H1 (cell line): ENCODE data around the gene ZNF618. TPM values are rescaled to one million over a fixed set of nuclear protein-coding genes. Genes with fewer than 3 reads are reported as not detected.

ENCODE experiments used
- CTCF ChIA-PET: fragments of 300-600 bp; sonication (Branson Sonifier 250); formaldehyde crosslinking; loops from one replicate; lab custom pipeline; 2021; ENCODE audit not compliant: partially characterized antibody; lab: Charles Lee
- POLR2A ChIA-PET: fragments of 300-600 bp; sonication (Branson Sonifier 250); formaldehyde crosslinking; loops from one replicate; lab custom pipeline; 2021; ENCODE audit warnings: inconsistent platforms; ENCODE audit not compliant: partially characterized antibody; lab: Charles Lee
- DNase-seq, 2 experiments: peaks; one replicate each; pipeline versions ENCODE4 v3.0.0 to v3.0.0-alpha.2; 2010 to 2022; ENCODE audit warnings: low spot score in 2 of 2, low read depth in 1 of 2, mixed read lengths in 1 of 2
- FAIRE-seq: peaks from 2 replicates; lab custom pipeline; 2011; peaks lifted over from hg19 to GRCh38; lab: Jason Lieb, UNC
- H2AFZ ChIP-seq: 2 replicates; pipeline ENCODE4 v1.8.1; 2012; ENCODE audit warnings: low read length, inconsistent platforms
- H2AK5ac ChIP-seq: 2 replicates; pipeline ENCODE4 v1.6.1; 2013; ENCODE audit warnings: low read depth, low read length
- H2BK120ac ChIP-seq: replicated peaks from 2 replicates; pipeline ENCODE3; 2013; ENCODE audit warnings: low read depth, low read length, inconsistent platforms
- H2BK12ac ChIP-seq: 2 replicates; pipeline ENCODE4 v1.6.1; 2013; ENCODE audit warnings: low read depth, low read length
- H2BK15ac ChIP-seq: 2 replicates; pipeline ENCODE4 v1.6.1; 2013; ENCODE audit warnings: low read length
- H2BK20ac ChIP-seq: 2 replicates; pipeline ENCODE4 v1.6.1; 2013; ENCODE audit warnings: low read length
- H2BK5ac ChIP-seq: 2 replicates; pipeline ENCODE4 v1.6.1; 2013; ENCODE audit warnings: low read depth, low read length
- H3K14ac ChIP-seq: 2 replicates; pipeline ENCODE4 v1.6.1; 2013; ENCODE audit warnings: inconsistent platforms; ENCODE audit not compliant: insufficient read length
- H3K18ac ChIP-seq: 2 replicates; pipeline ENCODE4 v1.6.1; 2013; ENCODE audit warnings: low read length; ENCODE audit errors: extremely low read depth
- H3K23ac ChIP-seq: 2 replicates; pipeline ENCODE4 v1.6.1; 2013; ENCODE audit warnings: inconsistent platforms; ENCODE audit not compliant: insufficient read length
- H3K23me2 ChIP-seq: 2 replicates; pipeline ENCODE4 v1.6.1; 2013; ENCODE audit warnings: low read depth, low read length
- H3K27ac ChIP-seq: 2 replicates; pipeline ENCODE4 v1.6.1; 2011; ENCODE audit warnings: low read depth, low read length, inconsistent platforms
- H3K27me3 ChIP-seq, 4 experiments: replicated peaks in 1 of 4; 1 replicate in 1 of 4; 2 replicates in 3 of 4; pipeline versions ENCODE4 v1.6.1 to v1.8.1; 2011 to 2013; ENCODE audit warnings: low read length in 3 of 4, mild to moderate bottlenecking in 3 of 4, inconsistent platforms in 2 of 4, mixed read lengths in 2 of 4, moderate library complexity in 1 of 4; ENCODE audit not compliant: control insufficient read depth in 3 of 4, insufficient read depth in 3 of 4; ENCODE audit errors: extremely low read depth in 1 of 4
- H3K36me3 ChIP-seq, 4 experiments: 2 replicates each; pipeline versions ENCODE4 v1.6.1 to v1.8.1; 2011 to 2013; ENCODE audit warnings: mild to moderate bottlenecking in 4 of 4, low read length in 3 of 4, moderate library complexity in 2 of 4, control low read depth in 1 of 4, inconsistent platforms in 1 of 4; ENCODE audit not compliant: insufficient read depth in 4 of 4, control insufficient read depth in 2 of 4
- H3K4ac ChIP-seq: replicated peaks from 2 replicates; pipeline ENCODE3; 2013; ENCODE audit warnings: low read length, low read depth, mixed read lengths, inconsistent platforms; ENCODE audit not compliant: insufficient read length
- H3K4me1 ChIP-seq, 4 experiments: replicated peaks in 1 of 4; 1 replicate in 1 of 4; 2 replicates in 3 of 4; pipeline versions ENCODE4 v1.6.1 to v1.8.1; 2011 to 2013; ENCODE audit warnings: low read length in 3 of 4, inconsistent platforms in 2 of 4, mixed read lengths in 1 of 4; ENCODE audit not compliant: insufficient read depth in 4 of 4, control insufficient read depth in 3 of 4
- H3K4me2 ChIP-seq, 2 experiments: 2 replicates each; pipeline versions ENCODE4 v1.6.1 to v1.8.1; 2011 to 2013; ENCODE audit warnings: low read depth in 2 of 2, low read length in 2 of 2, control low read depth in 1 of 2, inconsistent platforms in 1 of 2, mild to moderate bottlenecking in 1 of 2; ENCODE audit not compliant: insufficient read depth in 1 of 2
- H3K4me3 ChIP-seq, 4 experiments: fragments of 200-600, 300-600 bp in 1 of 4; sonication (generic), shearing (Covaris generic), sonication (Bioruptor Twin) in 1 of 4; 2 replicates each; pipeline versions ENCODE4 v1.5.1 to v1.8.1; 2011 to 2016; ENCODE audit warnings: low read length in 4 of 4, low read depth in 3 of 4, control low read depth in 2 of 4, inconsistent platforms in 2 of 4, mild to moderate bottlenecking in 2 of 4, mixed read lengths in 1 of 4, moderate library complexity in 1 of 4; ENCODE audit not compliant: insufficient read depth in 2 of 4; ENCODE audit errors: extremely low read depth in 1 of 4
- H3K56ac ChIP-seq: replicated peaks from 2 replicates; pipeline ENCODE3; 2013; ENCODE audit warnings: low read depth, mild to moderate bottlenecking, mixed read lengths, low read length, inconsistent platforms; ENCODE audit not compliant: insufficient read length
- H3K79me1 ChIP-seq: 2 replicates; pipeline ENCODE4 v1.6.1; 2013; ENCODE audit warnings: low read depth, low read length, control low read depth
- H3K79me2 ChIP-seq, 2 experiments: 2 replicates each; pipeline versions ENCODE4 v1.6.1 to v1.8.1; 2012 to 2013; ENCODE audit warnings: low read length in 2 of 2, mild to moderate bottlenecking in 2 of 2, inconsistent platforms in 1 of 2; ENCODE audit not compliant: insufficient read depth in 2 of 2, control insufficient read depth in 1 of 2
- H3K9ac ChIP-seq, 4 experiments: replicated peaks in 1 of 4; 1 replicate in 1 of 4; 2 replicates in 3 of 4; pipeline versions ENCODE4 v1.6.1 to v1.8.1; 2011 to 2013; ENCODE audit warnings: low read depth in 3 of 4, low read length in 3 of 4, control low read depth in 2 of 4, mild to moderate bottlenecking in 2 of 4, moderate library complexity in 2 of 4, inconsistent platforms in 1 of 4; ENCODE audit errors: extremely low read depth in 1 of 4
- H3K9me3 ChIP-seq, 2 experiments: 2 replicates each; pipeline versions ENCODE4 v1.6.1 to v1.8.1; 2012 to 2013; ENCODE audit warnings: mild to moderate bottlenecking in 2 of 2, moderate library complexity in 2 of 2, control low read depth in 1 of 2, inconsistent platforms in 1 of 2, low read depth in 1 of 2, low read length in 1 of 2, mixed read lengths in 1 of 2; ENCODE audit not compliant: insufficient read depth in 2 of 2
- H4K20me1 ChIP-seq, 2 experiments: replicated peaks in 1 of 2; 2 replicates each; pipeline versions ENCODE3 to v1.8.1; 2011 to 2013; ENCODE audit warnings: inconsistent platforms in 2 of 2, low read length in 2 of 2, mild to moderate bottlenecking in 1 of 2; ENCODE audit not compliant: insufficient read depth in 2 of 2, control insufficient read depth in 1 of 2
- H4K5ac ChIP-seq: 2 replicates; pipeline ENCODE4 v1.6.1; 2013; ENCODE audit warnings: low read length, low read depth, mixed read lengths, inconsistent platforms; ENCODE audit not compliant: insufficient read length
- H4K8ac ChIP-seq: 2 replicates; pipeline ENCODE4 v1.8.0; 2013; ENCODE audit warnings: mild to moderate bottlenecking, moderate library complexity, low read length, inconsistent platforms; ENCODE audit not compliant: insufficient read depth; ENCODE audit errors: extremely low read depth
- H4K91ac ChIP-seq: replicated peaks from 2 replicates; pipeline ENCODE3; 2013; ENCODE audit warnings: low read length, mixed read lengths, inconsistent platforms; ENCODE audit not compliant: insufficient read length
- NANOG ChIP-seq: IDR thresholded peaks from 2 replicates; pipeline ENCODE4 v1.6.1; 2011; ENCODE audit warnings: low read length, low read depth, mild to moderate bottlenecking, inconsistent platforms; ENCODE audit not compliant: insufficient read depth, poor library complexity, severe bottlenecking
- TAF7 ChIP-seq: optimal IDR thresholded peaks from 2 replicates; pipeline ENCODE3; 2011; ENCODE audit warnings: low read depth, mild to moderate bottlenecking, inconsistent platforms, low read length, moderate library complexity, borderline replicate concordance
- WGBS, 2 experiments: shearing (Covaris generic) in 1 of 2; methylation state at CpG; one replicate each; pipeline versions ENCODE4 v1.1.6 to v1.1.7; 2013 to 2015; ENCODE audit warnings: low lambda C conversion rate in 2 of 2, mixed read lengths in 2 of 2, inconsistent platforms in 1 of 2, low coverage in 1 of 2, missing lambda C conversion rate in 1 of 2; ENCODE audit not compliant: insufficient replicate concordance in 2 of 2, insufficient coverage in 1 of 2, insufficient read length in 1 of 2; ENCODE audit errors: extremely low coverage in 1 of 2, missing lambda C conversion rate in 1 of 2; 5-methylcytosine and 5-hydroxymethylcytosine counted together
- polyA plus RNA-seq, 7 experiments: library from polyadenylated mRNA; depleted of rRNA in 3 of 7; stranded (reverse) in 5 of 7; unstranded in 2 of 7; fragments of >200 nt in 5 of 7; fragments of 200-250 nt in 2 of 7; gene quantifications; 1 replicate in 5 of 7; 2 replicates in 1 of 7; 4 replicates in 1 of 7; pipeline versions ENCODE4 v1.2.1 to v1.2.3, GENCODE V29; 2011 to 2013; ENCODE audit warnings: missing spikeins in 2 of 7, mixed read lengths in 2 of 7
- total RNA-seq: library from RNA; stranded (reverse); fragmentation: NEBNext Ultra II Directional; extraction: Animal tissue kit (Norgen Biotek cat#: 25700); gene quantifications from 2 replicates; pipeline ENCODE4 v1.2.1, GENCODE V29; 2021

ZNF618 gene
- total and polyA plus RNA-seq, 2 of the 8 experiments (the other 6 are each of a cell fraction or from before 2014, with no cell fraction given) = 9.6 to 28.5 TPM

DNA sequence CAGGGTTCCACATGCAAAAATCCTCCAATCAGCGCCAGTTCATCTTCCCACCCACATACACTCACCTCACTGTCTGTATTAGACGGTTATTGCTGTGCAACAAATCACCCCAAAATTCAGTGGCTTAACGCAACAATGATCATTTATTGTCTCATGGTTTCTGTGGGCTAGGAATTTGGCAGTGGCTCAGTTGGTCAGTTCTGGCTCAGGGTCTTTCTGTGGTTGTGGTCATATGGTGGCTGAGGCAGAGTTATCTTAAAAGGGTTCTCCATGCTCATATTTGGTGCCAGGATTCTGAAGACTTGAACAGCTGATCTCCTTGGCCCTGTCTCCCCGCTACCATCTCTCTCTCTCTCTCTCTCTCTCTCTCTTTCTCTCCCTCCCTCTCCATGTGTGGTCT, 12.9 kb downstream of the ZNF618 start:
- no peaks in the 10 kb centered on the region for H3K27me3 ChIP-seq
- no peak overlapping the region for H4K8ac ChIP-seq
- H2AK5ac ChIP-seq = no peak overlapping the region
- H3K9ac ChIP-seq = no peak overlapping the region
- H3K14ac ChIP-seq = no peak overlapping the region
- 93% methylated on average over 4 of the region's 4 CpGs; no CpG with 5 or more reads in 1 of the 2 experiments for WGBS, 2 experiments
- H3K79me2 ChIP-seq = peaks cover 3 to 78% of the 10 kb centered on the region in 2 experiments; a peak in 2 of 4 replicates
- H2BK5ac ChIP-seq = no peak overlapping the region
- DNase-seq (no peak), FAIRE-seq (no peak)
- H3K56ac ChIP-seq = no peak overlapping the region
- TF ChIP-seq NANOG (no peak), TAF7 (no peak)
- H2BK120ac ChIP-seq = no peak overlapping the region
- H3K23me2 ChIP-seq = no peaks in the 10 kb centered on the region
- peaks cover 7 to 19% (median 13%) of the 10 kb centered on the region in 4 experiments for H3K4me1 ChIP-seq
- H3K36me3 ChIP-seq = peaks cover 0 to 10% (median 2%) of the 10 kb centered on the region in 4 experiments; a peak in 3 of 8 replicates
- peaks cover 0 to 6% of the 10 kb centered on the region in 2 experiments for H4K20me1 ChIP-seq
- H3K18ac ChIP-seq = no peak overlapping the region
- H3K9me3 ChIP-seq = peaks cover 9 to 10% of the 10 kb centered on the region in 2 experiments; a peak in 3 of 4 replicates
- peaks cover 11% of the 10 kb centered on the region for H3K79me1 ChIP-seq
- ChIA-PET CTCF (interaction anchor here (0.8 to 2.9 kb wide), 6 partner anchors 9 to 74 kb away, joined by 3 to 11 read pairs (median 3); no protein-coding TSS in a partner anchor), POLR2A (interaction anchor here (0.6 kb wide), 1 partner anchor 16 kb away, joined by 3 read pairs; no protein-coding TSS in a partner anchor)
- no peak overlapping the region for H3K23ac ChIP-seq
- no peak overlapping the region for H2BK12ac ChIP-seq
- H2AFZ ChIP-seq = no peak overlapping the region
- no peak overlapping the region for H3K4ac ChIP-seq
- no peak overlapping the region for H3K4me3 ChIP-seq
- no peak overlapping the region for H4K91ac ChIP-seq
- no peak overlapping the region for H2BK20ac ChIP-seq
- no peak overlapping the region for H2BK15ac ChIP-seq
- H3K27ac ChIP-seq = no peak overlapping the region
- H4K5ac ChIP-seq = no peak overlapping the region
- no peak overlapping the region for H3K4me2 ChIP-seq
